H9 (cell line): ENCODE data around the gene KCNN3. TPM values are rescaled to one million over a fixed set of nuclear protein-coding genes. Genes with fewer than 3 reads are reported as not detected.

Source experiments
- DNase-seq: peaks from one replicate; pipeline ENCODE4 v3.0.0-alpha.2; 2017
- H2AFZ ChIP-seq: one replicate; pipeline ENCODE4 v1.6.1; 2013; ENCODE audit warnings: mild to moderate bottlenecking, low read length, control low read depth, moderate library complexity
- H2AK5ac ChIP-seq: 2 replicates; pipeline ENCODE4 v1.6.1; 2013; ENCODE audit warnings: low read length, control low read depth, mixed read lengths; ENCODE audit not compliant: insufficient read length
- H2BK120ac ChIP-seq: one replicate; pipeline ENCODE4 v1.6.1; 2013; ENCODE audit warnings: low read depth, mild to moderate bottlenecking, low read length, control low read depth, inconsistent platforms; ENCODE audit not compliant: poor library complexity, severe bottlenecking
- H2BK12ac ChIP-seq: 2 replicates; pipeline ENCODE4 v1.6.1; 2013; ENCODE audit warnings: low read length, control low read depth, mixed read lengths, low read depth; ENCODE audit not compliant: insufficient read length
- H2BK15ac ChIP-seq: 2 replicates; pipeline ENCODE4 v1.6.1; 2013; ENCODE audit warnings: low read depth, low read length, control low read depth
- H2BK20ac ChIP-seq: one replicate; pipeline ENCODE4 v1.6.1; 2013; ENCODE audit warnings: low read depth, mild to moderate bottlenecking, low read length, control low read depth, inconsistent platforms; ENCODE audit not compliant: poor library complexity, severe bottlenecking
- H2BK5ac ChIP-seq: 2 replicates; pipeline ENCODE4 v1.6.1; 2013; ENCODE audit warnings: low read length, control low read depth, mixed read lengths; ENCODE audit not compliant: insufficient read length
- H3K14ac ChIP-seq: 2 replicates; pipeline ENCODE4 v1.6.1; 2013; ENCODE audit warnings: low read length, control low read depth; ENCODE audit not compliant: insufficient read depth
- H3K18ac ChIP-seq: 2 replicates; pipeline ENCODE4 v1.6.1; 2013; ENCODE audit warnings: low read depth, mild to moderate bottlenecking, mixed read lengths, low read length, control low read depth; ENCODE audit not compliant: insufficient read length
- H3K23ac ChIP-seq: 2 replicates; pipeline ENCODE4 v1.6.1; 2013; ENCODE audit warnings: low read length, control low read depth, mixed read lengths, low read depth; ENCODE audit not compliant: insufficient read length
- H3K23me2 ChIP-seq: 2 replicates; pipeline ENCODE4 v1.6.1; 2013; ENCODE audit warnings: low read depth, mild to moderate bottlenecking, mixed read lengths, low read length, control low read depth; ENCODE audit not compliant: insufficient read length, poor library complexity, severe bottlenecking
- H3K27ac ChIP-seq: 2 replicates; pipeline ENCODE4 v1.5.1; 2013; ENCODE audit warnings: low read length, control low read depth, mixed read lengths, low read depth; ENCODE audit not compliant: insufficient read length
- H3K27me3 ChIP-seq: 2 replicates; pipeline ENCODE4 v1.6.1; 2013; ENCODE audit warnings: low read length, control low read depth, inconsistent platforms; ENCODE audit not compliant: insufficient read depth
- H3K4ac ChIP-seq: 2 replicates; pipeline ENCODE4 v1.6.1; 2013; ENCODE audit warnings: low read depth, mild to moderate bottlenecking, control low read depth, inconsistent platforms, low read length, moderate library complexity
- H3K4me1 ChIP-seq: 2 replicates; pipeline ENCODE4 v1.6.1; 2013; ENCODE audit warnings: low read length, control low read depth, inconsistent platforms; ENCODE audit not compliant: insufficient read depth
- H3K4me2 ChIP-seq: 2 replicates; pipeline ENCODE4 v1.6.1; 2013; ENCODE audit warnings: low read length, control low read depth, mixed read lengths; ENCODE audit not compliant: insufficient read length, insufficient read depth
- H3K56ac ChIP-seq: 2 replicates; pipeline ENCODE4 v1.6.1; 2013; ENCODE audit warnings: low read depth, mild to moderate bottlenecking, mixed read lengths, low read length, control low read depth; ENCODE audit not compliant: insufficient read length
- H3K79me1 ChIP-seq: 2 replicates; pipeline ENCODE4 v1.6.1; 2013; ENCODE audit warnings: low read depth, mild to moderate bottlenecking, moderate library complexity, low read length, control low read depth, inconsistent platforms; ENCODE audit not compliant: insufficient read depth, poor library complexity, severe bottlenecking
- H3K79me2 ChIP-seq: 2 replicates; pipeline ENCODE4 v1.6.1; 2013; ENCODE audit warnings: low read length, control low read depth, inconsistent platforms; ENCODE audit not compliant: insufficient read depth
- H3K9ac ChIP-seq: 2 replicates; pipeline ENCODE4 v1.6.1; 2013; ENCODE audit warnings: low read length, control low read depth, mixed read lengths; ENCODE audit not compliant: insufficient read length; ENCODE audit errors: extremely low read depth
- H3K9me3 ChIP-seq: one replicate; pipeline ENCODE4 v1.6.1; 2013; ENCODE audit warnings: low read depth, low read length, inconsistent platforms; ENCODE audit not compliant: control insufficient read depth
- H3T11ph ChIP-seq: one replicate; pipeline ENCODE4 v1.6.1; 2013; ENCODE audit warnings: mild to moderate bottlenecking, low read length, control low read depth, inconsistent platforms
- H4K20me1 ChIP-seq: one replicate; pipeline ENCODE4 v1.6.1; 2013; ENCODE audit not compliant: control insufficient read depth, insufficient read length, insufficient read depth
- H4K5ac ChIP-seq: 2 replicates; pipeline ENCODE4 v1.6.1; 2013; ENCODE audit warnings: low read depth, mild to moderate bottlenecking, mixed read lengths, low read length, control low read depth; ENCODE audit not compliant: insufficient read length
- H4K8ac ChIP-seq: replicated peaks from 2 replicates; pipeline ENCODE4 v1.6.1; 2013; ENCODE audit warnings: low read length, control low read depth, mixed read lengths, low read depth; ENCODE audit not compliant: insufficient read length
- H4K91ac ChIP-seq: 2 replicates; pipeline ENCODE4 v1.6.1; 2013; ENCODE audit warnings: low read depth, mild to moderate bottlenecking, moderate library complexity, mixed read lengths, low read length, control low read depth; ENCODE audit not compliant: insufficient read length
- H3K27ac Mint-ChIP-seq, 3 experiments: 2 replicates in 2 of 3; 3 replicates in 1 of 3; pipeline ENCODE4 v1.8.0; 2020 to 2021; ENCODE audit warnings: mixed read lengths in 3 of 3, mild to moderate bottlenecking in 1 of 3, moderate library complexity in 1 of 3
- H3K27me3 Mint-ChIP-seq: 2 replicates; pipeline ENCODE4 v1.8.0; 2021; ENCODE audit warnings: low read depth, mild to moderate bottlenecking, moderate library complexity, mixed read lengths
- H3K36me3 Mint-ChIP-seq, 3 experiments: 2 replicates in 2 of 3; 3 replicates in 1 of 3; pipeline ENCODE4 v1.8.0; 2020 to 2021; ENCODE audit warnings: low read depth in 3 of 3, mixed read lengths in 3 of 3; ENCODE audit not compliant: insufficient read depth in 1 of 3
- H3K4me1 Mint-ChIP-seq, 2 experiments: 2 replicates each; pipeline ENCODE4 v1.8.0; 2020; ENCODE audit warnings: mixed read lengths in 2 of 2
- H3K4me3 Mint-ChIP-seq, 2 experiments: 2 replicates in 1 of 2; 3 replicates in 1 of 2; pipeline ENCODE4 v1.8.0; 2020 to 2021; ENCODE audit warnings: mild to moderate bottlenecking in 2 of 2, mixed read lengths in 2 of 2, moderate library complexity in 1 of 2
- H3K9me3 Mint-ChIP-seq, 2 experiments: 2 replicates in 1 of 2; 3 replicates in 1 of 2; pipeline ENCODE4 v1.8.0; 2020; ENCODE audit warnings: mild to moderate bottlenecking in 2 of 2, mixed read lengths in 2 of 2, moderate library complexity in 1 of 2
- WGBS: extraction: QIAGEN DNeasy Blood & Tissue Kit; methylation state at CpG from one replicate; pipeline ENCODE4 v1.1.7; 2013; ENCODE audit warnings: missing lambda C conversion rate, low lambda C conversion rate, mixed read lengths; ENCODE audit not compliant: insufficient read length; ENCODE audit errors: extremely low coverage; 5-methylcytosine and 5-hydroxymethylcytosine counted together
- total RNA-seq: library from RNA; stranded (reverse); gene quantifications from 2 replicates; pipeline ENCODE4 v1.2.1, GENCODE V29; 2021
- TF ChIP-seq, protein P1 (sequence below): fragments of 200-600 bp; sonication (generic); conservative IDR thresholded peaks from 3 replicates; pipeline ENCODE4 v1.8.0; 2021; ENCODE audit warnings: antibody characterized with exemption, mild to moderate bottlenecking

The KCNN3 gene
- total RNA-seq, 1 experiment from 2014 or later, result 0.83 TPM

DNA sequence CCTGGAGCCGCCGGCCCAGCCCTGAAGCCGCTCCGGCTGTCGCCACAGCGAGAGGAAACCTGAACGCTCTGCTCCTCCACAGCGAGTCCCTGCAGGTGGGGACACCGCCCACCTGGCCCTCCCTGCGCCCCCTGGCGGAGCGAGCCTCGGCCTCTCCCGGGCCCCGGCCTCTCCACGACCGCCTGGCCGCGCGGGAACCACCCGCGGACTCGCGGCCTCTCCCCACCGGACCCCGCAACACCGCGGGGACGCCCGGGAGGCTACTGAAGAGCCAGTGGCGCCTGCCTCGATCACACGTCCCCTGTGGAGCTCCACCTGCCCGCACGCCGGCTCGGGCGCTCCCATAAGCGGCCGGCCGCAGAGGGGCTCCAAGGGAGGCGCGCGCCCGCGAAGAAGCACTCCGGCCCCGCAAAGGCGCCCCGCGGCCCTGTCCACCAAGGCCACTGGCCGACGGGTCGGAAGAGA, 109.6 kb downstream of the KCNN3 start:
- Histone ChIP-seq H3K4me2 (peak overlapping the region; percentile 33), H3K27ac (no peak overlapping the region), H3K4ac (no peak overlapping the region), H4K8ac (no peak overlapping the region), H2AFZ (no peak overlapping the region), H2BK20ac (no peak overlapping the region), H4K20me1 (no peaks in the 10 kb centered on the region), H3K79me1 (no peaks in the 10 kb centered on the region), H2BK12ac (no peak overlapping the region), H2BK15ac (no peak overlapping the region), H3K23ac (no peak overlapping the region), H3K27me3 (no peaks in the 10 kb centered on the region; the same call in 1 of the 2 replicates), H3K56ac (no peak overlapping the region), H2BK120ac (no peak overlapping the region), H3K14ac (no peak overlapping the region), H3K9me3 (no peaks in the 10 kb centered on the region), H3T11ph (no peak overlapping the region), H3K4me1 (no peaks in the 10 kb centered on the region), H3K9ac (no peak overlapping the region), H4K5ac (no peak overlapping the region), H2AK5ac (no peak overlapping the region), H3K18ac (no peak overlapping the region), H4K91ac (no peak overlapping the region), H3K79me2 (no peaks in the 10 kb centered on the region), H3K23me2 (no peaks in the 10 kb centered on the region), H2BK5ac (no peak overlapping the region)
- TF ChIP-seq, protein P1, sequence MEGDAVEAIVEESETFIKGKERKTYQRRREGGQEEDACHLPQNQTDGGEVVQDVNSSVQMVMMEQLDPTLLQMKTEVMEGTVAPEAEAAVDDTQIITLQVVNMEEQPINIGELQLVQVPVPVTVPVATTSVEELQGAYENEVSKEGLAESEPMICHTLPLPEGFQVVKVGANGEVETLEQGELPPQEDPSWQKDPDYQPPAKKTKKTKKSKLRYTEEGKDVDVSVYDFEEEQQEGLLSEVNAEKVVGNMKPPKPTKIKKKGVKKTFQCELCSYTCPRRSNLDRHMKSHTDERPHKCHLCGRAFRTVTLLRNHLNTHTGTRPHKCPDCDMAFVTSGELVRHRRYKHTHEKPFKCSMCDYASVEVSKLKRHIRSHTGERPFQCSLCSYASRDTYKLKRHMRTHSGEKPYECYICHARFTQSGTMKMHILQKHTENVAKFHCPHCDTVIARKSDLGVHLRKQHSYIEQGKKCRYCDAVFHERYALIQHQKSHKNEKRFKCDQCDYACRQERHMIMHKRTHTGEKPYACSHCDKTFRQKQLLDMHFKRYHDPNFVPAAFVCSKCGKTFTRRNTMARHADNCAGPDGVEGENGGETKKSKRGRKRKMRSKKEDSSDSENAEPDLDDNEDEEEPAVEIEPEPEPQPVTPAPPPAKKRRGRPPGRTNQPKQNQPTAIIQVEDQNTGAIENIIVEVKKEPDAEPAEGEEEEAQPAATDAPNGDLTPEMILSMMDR, result peak; percentile 98
- DNase-seq, result peak; percentile 78
- no CpG with 5 or more reads among the region's 54 CpGs for WGBS
- Mint-ChIP-seq H3K9me3 (no peaks in the 10 kb centered on the region), H3K27me3 (peaks cover 58% of the 10 kb centered on the region), H3K36me3 (no peaks in the 10 kb centered on the region; a peak in 1 of 7 replicates), H3K27ac (no peak overlapping the region), H3K4me1 (no peaks in the 10 kb centered on the region; a peak in 1 of 4 replicates), H3K4me3 (peak overlapping the region; percentile 50 to 65; a peak in 4 of 5 replicates)
